Body of pancreas (tissue), 4 donors: ENCODE data around the gene NFATC2. TPM values are rescaled to one million over a fixed set of nuclear protein-coding genes. Genes with fewer than 3 reads are reported as not detected.

Experiments used
- ATAC-seq: fragments of 150-250 bp; one replicate; pipeline ENCODE4 v1.9.1; 2016
- DNase-seq, 4 donors: peaks; one replicate each; pipeline ENCODE4 v3.0.0-alpha.2; 2019
- H3K27ac ChIP-seq, 4 donors: fragments of 200-600 bp; sonication (generic); 1 replicate in 3 of 4; 2 replicates in 1 of 4; pipeline versions ENCODE4 v1.5.1 to v1.6.1; 2016 to 2019; ENCODE audit warnings: mild to moderate bottlenecking in 1 of 4, mixed read lengths in 1 of 4, moderate library complexity in 1 of 4
- H3K27me3 ChIP-seq, 2 donors: fragments of 200-600 bp; sonication (generic); one replicate each; pipeline ENCODE4 v1.6.0; 2016; ENCODE audit warnings: mild to moderate bottlenecking in 1 of 2
- H3K36me3 ChIP-seq, 2 donors: fragments of 200-600 bp; sonication (generic); replicated peaks in 1 of 2; 2 replicates each; pipeline ENCODE4 v1.5.1; 2016; ENCODE audit warnings: low read depth in 2 of 2; ENCODE audit not compliant: insufficient read depth in 1 of 2
- H3K4me1 ChIP-seq: fragments of 200-600 bp; sonication (generic); one replicate; pipeline ENCODE4 v1.6.0; 2016
- H3K4me3 ChIP-seq, 2 donors: fragments of 200-600 bp; sonication (generic); 1 replicate in 1 of 2; 2 replicates in 1 of 2; pipeline ENCODE4 v1.5.1; 2016 to 2019
- H3K9me3 ChIP-seq, 3 donors: fragments of 200-600 bp; sonication (generic); 1 replicate in 2 of 3; 2 replicates in 1 of 3; pipeline ENCODE4 v1.5.1; 2016
- POLR2A ChIP-seq, 3 donors: fragments of 450-650 bp; IDR thresholded peaks; one replicate each; pipeline ENCODE4 v1.6.1; 2016; ENCODE audit warnings: antibody characterized with exemption in 3 of 3, mild to moderate bottlenecking in 2 of 3
- WGBS, 2 donors: methylation state at CpG; one replicate each; pipeline ENCODE4 v1.1.5; 2017; 5-methylcytosine and 5-hydroxymethylcytosine counted together
- intact Hi-C: fragments of 100-400 bp; cut with DNase I; formaldehyde crosslinking; loops from one replicate; pipeline ENCODE4 v1.15.1; 2023
- total RNA-seq, 2 donors: library from RNA; depleted of rRNA; stranded (reverse); fragments of >200 nt; gene quantifications; one replicate each; pipeline ENCODE4 v1.1.0, GENCODE V29; 2016
- TF ChIP-seq, protein P1 (sequence below), 7 experiments: fragments of 450-650 bp in 4 of 7; fragments of 200-600 bp in 3 of 7; sonication (generic) in 3 of 7; IDR thresholded peaks; one replicate each; pipeline ENCODE4 v1.5.1; 2016 to 2019; ENCODE audit warnings: antibody characterized with exemption in 7 of 7

The NFATC2 gene
- total RNA-seq, 2 donors from 2014 or later = 4.9 to 7.6 TPM

DNA sequence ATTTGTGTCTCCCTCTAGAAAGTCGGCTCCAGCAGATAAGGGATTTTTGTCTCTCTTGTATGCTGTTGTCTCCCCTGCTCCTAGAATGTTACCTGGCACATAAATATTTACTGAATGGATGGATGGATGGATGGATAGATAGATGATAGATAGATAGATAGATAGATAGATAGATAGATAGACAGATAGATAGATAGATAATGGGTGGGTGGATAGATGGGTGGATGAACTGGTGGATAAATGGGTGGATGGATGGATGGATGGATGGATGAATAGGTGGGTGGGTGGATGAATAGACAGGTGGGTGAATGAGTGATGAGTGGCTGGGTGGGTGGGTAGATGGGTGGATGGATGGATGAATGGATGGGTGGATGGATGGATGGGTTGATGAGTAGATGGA lies 185.0 kb downstream of the NFATC2 start:
- DNase-seq (no peak), ATAC-seq (no peak)
- Histone ChIP-seq H3K27ac (no peak overlapping the region), H3K27me3 (no peaks in the 10 kb centered on the region), H3K36me3 (no peaks in the 10 kb centered on the region), H3K9me3 (no peaks in the 10 kb centered on the region), H3K4me3 (no peak overlapping the region), H3K4me1 (no peaks in the 10 kb centered on the region)
- TF ChIP-seq, protein P1, sequence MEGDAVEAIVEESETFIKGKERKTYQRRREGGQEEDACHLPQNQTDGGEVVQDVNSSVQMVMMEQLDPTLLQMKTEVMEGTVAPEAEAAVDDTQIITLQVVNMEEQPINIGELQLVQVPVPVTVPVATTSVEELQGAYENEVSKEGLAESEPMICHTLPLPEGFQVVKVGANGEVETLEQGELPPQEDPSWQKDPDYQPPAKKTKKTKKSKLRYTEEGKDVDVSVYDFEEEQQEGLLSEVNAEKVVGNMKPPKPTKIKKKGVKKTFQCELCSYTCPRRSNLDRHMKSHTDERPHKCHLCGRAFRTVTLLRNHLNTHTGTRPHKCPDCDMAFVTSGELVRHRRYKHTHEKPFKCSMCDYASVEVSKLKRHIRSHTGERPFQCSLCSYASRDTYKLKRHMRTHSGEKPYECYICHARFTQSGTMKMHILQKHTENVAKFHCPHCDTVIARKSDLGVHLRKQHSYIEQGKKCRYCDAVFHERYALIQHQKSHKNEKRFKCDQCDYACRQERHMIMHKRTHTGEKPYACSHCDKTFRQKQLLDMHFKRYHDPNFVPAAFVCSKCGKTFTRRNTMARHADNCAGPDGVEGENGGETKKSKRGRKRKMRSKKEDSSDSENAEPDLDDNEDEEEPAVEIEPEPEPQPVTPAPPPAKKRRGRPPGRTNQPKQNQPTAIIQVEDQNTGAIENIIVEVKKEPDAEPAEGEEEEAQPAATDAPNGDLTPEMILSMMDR (IDR thresholded peaks at IDR 0.05) = no peak
- no peak for TF ChIP-seq POLR2A (IDR thresholded peaks at IDR 0.05)
- intact Hi-C loops = no loop called here
- 61 to 63% methylated on average over 1 of the region's 1 CpG for WGBS, 2 donors

DNA sequence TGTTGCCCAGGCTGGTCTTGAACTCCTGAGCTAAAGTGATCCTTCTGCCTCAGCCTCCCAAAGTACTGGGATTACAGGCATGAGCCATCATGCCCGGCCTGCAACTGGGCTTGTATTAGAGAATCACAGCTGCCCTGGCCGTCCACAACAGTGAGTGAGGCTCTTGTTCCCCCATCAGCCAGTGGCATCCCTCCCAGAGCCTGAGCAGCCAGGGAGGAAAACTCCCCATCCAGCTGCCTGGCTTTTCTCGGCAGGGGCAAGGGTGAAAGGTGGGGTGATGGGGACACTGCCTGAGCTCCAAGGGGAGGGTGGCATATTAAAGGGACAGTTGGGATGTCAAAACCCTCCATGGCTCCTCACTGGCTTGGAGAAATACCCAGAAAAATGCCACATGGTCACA lies 185.6 kb downstream of the NFATC2 start:
- no peaks in the 10 kb centered on the region for H3K36me3 ChIP-seq
- DNase-seq = no peak
- H3K4me3 ChIP-seq = no peak overlapping the region
- no peaks in the 10 kb centered on the region for H3K9me3 ChIP-seq
- no peak for ATAC-seq
- no peak overlapping the region for H3K27ac ChIP-seq
- no peaks in the 10 kb centered on the region for H3K4me1 ChIP-seq
- no peaks in the 10 kb centered on the region for H3K27me3 ChIP-seq
- intact Hi-C loops = no loop called here
- WGBS, 2 donors = 56 to 86% methylated on average over 2 to 3 of the region's 3 CpGs
- TF ChIP-seq, protein P1 (IDR thresholded peaks at IDR 0.05) = no peak
- no peak for TF ChIP-seq POLR2A (IDR thresholded peaks at IDR 0.05)

DNA sequence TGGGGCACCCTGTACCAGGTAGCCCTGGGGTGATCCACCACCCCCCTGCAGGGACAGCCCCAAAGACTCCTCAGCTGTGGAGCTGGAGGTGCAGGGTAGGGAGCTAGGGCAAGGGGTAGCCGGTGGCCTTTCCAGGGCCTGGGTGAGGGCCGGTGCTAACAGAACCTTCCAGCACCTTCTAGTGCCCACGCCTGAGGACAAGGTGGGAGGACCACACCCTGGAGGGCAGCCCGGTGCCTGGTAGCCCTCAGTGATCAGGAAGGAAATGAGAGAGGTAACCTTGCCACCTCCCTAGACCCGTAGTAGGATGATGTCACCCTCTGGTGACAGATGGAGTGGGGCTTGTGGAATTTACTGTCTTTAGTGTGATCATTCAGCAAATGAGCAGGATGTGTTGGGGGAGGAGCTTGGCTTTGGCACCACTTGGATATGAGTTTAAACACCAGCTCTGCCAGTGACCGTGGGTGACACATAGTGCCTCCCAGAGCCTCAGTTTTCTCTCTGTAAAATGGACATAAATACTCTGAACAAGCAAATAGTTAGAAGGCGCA lies 187.7 kb downstream of the NFATC2 start:
- Histone ChIP-seq H3K4me1 (no peaks in the 10 kb centered on the region), H3K9me3 (no peaks in the 10 kb centered on the region), H3K27ac (no peak overlapping the region), H3K27me3 (no peaks in the 10 kb centered on the region), H3K36me3 (no peaks in the 10 kb centered on the region), H3K4me3 (no peak overlapping the region)
- 71 to 78% methylated on average over 4 to 7 of the region's 7 CpGs for WGBS, 2 donors
- no peak for DNase-seq
- no peak for ATAC-seq
- intact Hi-C loops = no loop called here
- TF ChIP-seq, protein P1 (IDR thresholded peaks at IDR 0.05) = no peak
- TF ChIP-seq POLR2A (IDR thresholded peaks at IDR 0.05) = no peak

DNA sequence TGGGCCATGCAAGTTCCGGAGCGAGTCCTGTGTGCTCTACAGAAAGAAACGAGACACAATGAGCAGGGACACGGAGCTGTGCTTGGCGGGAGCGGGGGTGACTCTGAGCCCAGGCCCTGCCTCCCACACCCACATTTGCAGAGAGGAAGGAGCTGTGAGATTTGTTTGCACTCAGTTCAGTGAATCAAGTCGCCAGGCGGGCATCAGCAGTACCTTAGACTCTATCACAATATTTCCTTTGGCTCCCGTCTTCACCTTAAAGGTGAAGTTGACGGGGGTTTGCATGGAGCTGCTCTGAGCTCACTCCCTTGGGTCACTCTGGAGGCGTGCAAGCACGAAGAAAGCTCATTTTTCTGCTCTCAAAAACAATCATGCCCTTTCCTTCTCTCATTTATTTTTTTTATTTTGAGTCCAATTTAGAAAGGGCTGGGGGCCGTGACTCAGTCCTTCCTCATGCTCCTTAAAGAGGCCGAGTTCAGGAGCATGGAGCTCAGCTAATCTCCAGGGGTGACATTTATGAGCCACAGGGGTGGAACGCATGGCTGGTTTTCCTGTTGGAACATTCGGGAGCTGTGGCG lies 188.2 kb downstream of the NFATC2 start:
- ATAC-seq = no peak
- no peak for TF ChIP-seq POLR2A (IDR thresholded peaks at IDR 0.05)
- TF ChIP-seq, protein P1 (IDR thresholded peaks at IDR 0.05) = no peak
- no peaks in the 10 kb centered on the region for H3K4me1 ChIP-seq
- intact Hi-C loops = no loop called here
- 76 to 81% methylated on average over 17 of the region's 17 CpGs for WGBS, 2 donors
- H3K9me3 ChIP-seq = no peaks in the 10 kb centered on the region
- no peak overlapping the region for H3K27ac ChIP-seq
- H3K36me3 ChIP-seq = no peaks in the 10 kb centered on the region
- DNase-seq = no peak
- H3K4me3 ChIP-seq = no peak overlapping the region
- H3K27me3 ChIP-seq = no peaks in the 10 kb centered on the region

DNA sequence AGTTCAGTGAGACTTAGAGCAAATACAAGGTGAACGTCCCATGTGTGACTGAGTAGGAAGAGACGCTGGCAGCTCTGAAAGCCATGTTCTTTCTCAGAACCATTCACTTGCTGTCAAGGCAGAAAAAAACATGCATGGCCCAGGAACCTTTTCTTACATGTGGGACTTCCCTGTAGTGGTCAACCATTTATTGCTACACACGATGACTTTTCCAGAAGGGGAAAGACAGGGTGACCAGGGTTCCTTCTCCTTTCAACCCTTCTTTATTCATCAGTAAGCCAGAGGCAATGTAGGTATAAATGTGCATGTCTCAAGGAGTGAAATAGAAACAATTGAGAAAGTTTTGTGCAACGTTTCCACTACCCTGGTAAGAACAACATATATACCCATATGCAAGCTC lies 189.0 kb downstream of the NFATC2 start:
- 55 to 72% methylated on average over 4 of the region's 4 CpGs for WGBS, 2 donors
- TF ChIP-seq, protein P1 (IDR thresholded peaks at IDR 0.05) = no peak
- no peak for TF ChIP-seq POLR2A (IDR thresholded peaks at IDR 0.05)
- intact Hi-C loops = no loop called here

More for the DNA sequence above, 189.0 kb downstream of the NFATC2 start:
- no peaks in the 10 kb centered on the region for H3K9me3 ChIP-seq
- no peaks in the 10 kb centered on the region for H3K27me3 ChIP-seq
- DNase-seq = no peak
- H3K4me3 ChIP-seq = no peak overlapping the region
- no peaks in the 10 kb centered on the region for H3K36me3 ChIP-seq
- H3K4me1 ChIP-seq = no peaks in the 10 kb centered on the region
- H3K27ac ChIP-seq = no peak overlapping the region
- ATAC-seq = no peak
